ENCODE measurements around the gene APMAP. TPM values are rescaled to one million over a fixed set of nuclear protein-coding genes. Genes with fewer than 3 reads are reported as not detected.

The APMAP gene
- total RNA-seq, 2 donors from 2014 or later, result 38.4 to 44.0 TPM

GRCh38 chr20:24964506-24964840, 28.1 kb downstream of the APMAP start:
- no peak for DNase-seq (ENCODE audit: low spot score)
- Histone ChIP-seq H3K9me3 (no peaks in the 10 kb centered on the region), H3K4me1 (ENCODE audit: control insufficient read depth in 1 of 2, low read depth in 2 of 2) (no peaks in the 10 kb centered on the region), H3K36me3 (peaks cover 53% of the 10 kb centered on the region), H3K4me3 (no peak overlapping the region), H3K27ac (no peak overlapping the region), H3K27me3 (replicated peaks; ENCODE audit: insufficient read depth) (no peaks in the 10 kb centered on the region)
- TF ChIP-seq CTCF (IDR thresholded peaks at IDR 0.05), result no peak
- no peak for ATAC-seq (ENCODE audit: insufficient number of reproducible peaks, low FRiP score, low read depth)

GRCh38 chr20:24963672-24964505, 28.7 kb downstream of the APMAP start:
- TF ChIP-seq CTCF (IDR thresholded peaks at IDR 0.05), result no peak

GRCh38 chr20:24962510-24962909, 30.0 kb downstream of the APMAP start:
- H3K9me3 ChIP-seq, result no peaks in the 10 kb centered on the region
- no peaks in the 10 kb centered on the region for H3K4me1 ChIP-seq (ENCODE audit: control insufficient read depth in 1 of 2, low read depth in 2 of 2)
- no peaks in the 10 kb centered on the region for H3K27me3 ChIP-seq (replicated peaks; ENCODE audit: insufficient read depth)
- peaks cover 34% of the 10 kb centered on the region for H3K36me3 ChIP-seq
- no peak overlapping the region for H3K4me3 ChIP-seq
- DNase-seq (ENCODE audit: low spot score), result no peak
- H3K27ac ChIP-seq, result no peak overlapping the region
- TF ChIP-seq CTCF (IDR thresholded peaks at IDR 0.05), result no peak
- no peak for ATAC-seq (ENCODE audit: insufficient number of reproducible peaks, low FRiP score, low read depth)

More at GRCh38 chr20:24963672-24964505, 28.7 kb downstream of the APMAP start:
- no peak for ATAC-seq (ENCODE audit: insufficient number of reproducible peaks, low FRiP score, low read depth)
- H3K27me3 ChIP-seq (replicated peaks; ENCODE audit: insufficient read depth), result no peaks in the 10 kb centered on the region
- no peak for DNase-seq (ENCODE audit: low spot score)
- H3K9me3 ChIP-seq, result no peaks in the 10 kb centered on the region
- H3K4me3 ChIP-seq, result no peak overlapping the region
- H3K36me3 ChIP-seq, result peaks cover 47% of the 10 kb centered on the region
- H3K4me1 ChIP-seq (ENCODE audit: control insufficient read depth in 1 of 2, low read depth in 2 of 2), result no peaks in the 10 kb centered on the region
- H3K27ac ChIP-seq, result no peak overlapping the region

- no peak for ATAC-seq (ENCODE audit: insufficient number of reproducible peaks, low FRiP score, low read depth)
- Histone ChIP-seq H3K36me3 (peaks cover 31% of the 10 kb centered on the region), H3K27ac (no peak overlapping the region), H3K9me3 (no peaks in the 10 kb centered on the region), H3K4me3 (no peak overlapping the region), H3K27me3 (replicated peaks; ENCODE audit: insufficient read depth) (no peaks in the 10 kb centered on the region), H3K4me1 (ENCODE audit: control insufficient read depth in 1 of 2, low read depth in 2 of 2) (no peaks in the 10 kb centered on the region)
- no peak for TF ChIP-seq CTCF (IDR thresholded peaks at IDR 0.05)
- no peak for DNase-seq (ENCODE audit: low spot score)
Observed at GRCh38 chr20:24962182-24962492, 30.4 kb downstream of the APMAP start.

GRCh38 chr20:24961384-24962181, 31.0 kb downstream of the APMAP start:
- no peak overlapping the region for H3K27ac ChIP-seq
- no peaks in the 10 kb centered on the region for H3K27me3 ChIP-seq (replicated peaks; ENCODE audit: insufficient read depth)
- no peak overlapping the region for H3K4me3 ChIP-seq
- no peaks in the 10 kb centered on the region for H3K4me1 ChIP-seq (ENCODE audit: control insufficient read depth in 1 of 2, low read depth in 2 of 2)
- H3K9me3 ChIP-seq, result no peaks in the 10 kb centered on the region
- ATAC-seq (ENCODE audit: insufficient number of reproducible peaks, low FRiP score, low read depth) (no peak), DNase-seq (ENCODE audit: low spot score) (no peak)
- peaks cover 31% of the 10 kb centered on the region for H3K36me3 ChIP-seq
- no peak for TF ChIP-seq CTCF (IDR thresholded peaks at IDR 0.05)
